RWPE2 (cell line): ENCODE measurements around the gene P2RY11.

Source experiments
- ATAC-seq: fragments of 200-7000 bp; cut with Tn5 transposase; 3 replicates; pipeline ENCODE4 v1.9.1; 2021; ENCODE audit warnings: low read depth
- DNase-seq: peaks from one replicate; pipeline ENCODE4 v3.0.0-alpha.2; 2020; ENCODE audit warnings: low spot score
- H3K27ac ChIP-seq: fragments of 450-650 bp; 2 replicates; pipeline ENCODE4 v1.5.1; 2017; ENCODE audit warnings: mild to moderate bottlenecking; ENCODE audit not compliant: poor library complexity, severe bottlenecking
- H3K27me3 ChIP-seq: fragments of 250-450 bp; sonication (Bioruptor Pico); 2 replicates; pipeline ENCODE4 v1.5.1; 2021; ENCODE audit warnings: mild to moderate bottlenecking, moderate library complexity; ENCODE audit not compliant: insufficient read depth, poor library complexity, severe bottlenecking
- H3K36me3 ChIP-seq: fragments of 250-450 bp; sonication (Bioruptor Pico); 2 replicates; pipeline ENCODE4 v1.5.1; 2020; ENCODE audit warnings: low read depth, mild to moderate bottlenecking, moderate library complexity
- H3K4me1 ChIP-seq: fragments of 250-450 bp; sonication (Bioruptor Pico); 2 replicates; pipeline ENCODE4 v1.5.1; 2021; ENCODE audit warnings: mild to moderate bottlenecking, moderate library complexity; ENCODE audit not compliant: insufficient read depth, poor library complexity, severe bottlenecking
- H3K4me3 ChIP-seq: fragments of 250-450 bp; sonication (Bioruptor Pico); 2 replicates; pipeline ENCODE4 v1.5.1; 2021; ENCODE audit warnings: mild to moderate bottlenecking, moderate library complexity; ENCODE audit not compliant: severe bottlenecking
- H3K9me3 ChIP-seq: fragments of 250-450 bp; sonication (Bioruptor Pico); 2 replicates; pipeline ENCODE4 v1.5.1; 2021; ENCODE audit warnings: mild to moderate bottlenecking, moderate library complexity; ENCODE audit not compliant: severe bottlenecking
- TF ChIP-seq, protein P1 (sequence below): fragments of 450-650 bp; IDR thresholded peaks from one replicate; pipeline ENCODE4 v1.5.1; 2017; ENCODE audit warnings: mild to moderate bottlenecking, moderate library complexity; ENCODE audit not compliant: poor library complexity, severe bottlenecking

P2RY11 gene

DNA sequence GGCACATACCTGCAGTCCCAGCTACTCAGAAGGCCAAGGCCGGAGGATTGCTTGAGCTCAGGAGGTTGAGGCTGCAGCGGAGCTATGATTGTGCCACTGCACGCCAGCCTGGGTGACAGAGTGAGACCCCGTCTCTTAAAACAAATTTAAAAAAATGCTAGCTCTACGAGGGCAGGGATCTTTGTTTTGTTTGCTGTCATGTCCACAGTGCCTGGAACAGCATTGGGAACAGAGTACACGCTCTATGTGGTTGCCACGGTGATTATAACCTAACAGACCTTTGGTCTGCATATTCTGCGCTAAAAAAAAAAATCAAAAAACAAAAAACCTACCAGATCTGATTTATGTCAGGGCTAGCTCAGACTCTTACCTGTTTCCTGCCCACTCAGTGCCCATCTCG, 27.6 kb upstream of the P2RY11 start:
- ATAC-seq: no peak
- TF ChIP-seq, protein P1, sequence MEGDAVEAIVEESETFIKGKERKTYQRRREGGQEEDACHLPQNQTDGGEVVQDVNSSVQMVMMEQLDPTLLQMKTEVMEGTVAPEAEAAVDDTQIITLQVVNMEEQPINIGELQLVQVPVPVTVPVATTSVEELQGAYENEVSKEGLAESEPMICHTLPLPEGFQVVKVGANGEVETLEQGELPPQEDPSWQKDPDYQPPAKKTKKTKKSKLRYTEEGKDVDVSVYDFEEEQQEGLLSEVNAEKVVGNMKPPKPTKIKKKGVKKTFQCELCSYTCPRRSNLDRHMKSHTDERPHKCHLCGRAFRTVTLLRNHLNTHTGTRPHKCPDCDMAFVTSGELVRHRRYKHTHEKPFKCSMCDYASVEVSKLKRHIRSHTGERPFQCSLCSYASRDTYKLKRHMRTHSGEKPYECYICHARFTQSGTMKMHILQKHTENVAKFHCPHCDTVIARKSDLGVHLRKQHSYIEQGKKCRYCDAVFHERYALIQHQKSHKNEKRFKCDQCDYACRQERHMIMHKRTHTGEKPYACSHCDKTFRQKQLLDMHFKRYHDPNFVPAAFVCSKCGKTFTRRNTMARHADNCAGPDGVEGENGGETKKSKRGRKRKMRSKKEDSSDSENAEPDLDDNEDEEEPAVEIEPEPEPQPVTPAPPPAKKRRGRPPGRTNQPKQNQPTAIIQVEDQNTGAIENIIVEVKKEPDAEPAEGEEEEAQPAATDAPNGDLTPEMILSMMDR: no peak
- Histone ChIP-seq H3K27me3 (no peaks in the 10 kb centered on the region), H3K4me3 (no peak overlapping the region), H3K9me3 (no peaks in the 10 kb centered on the region), H3K27ac (no peak overlapping the region), H3K36me3 (no peaks in the 10 kb centered on the region), H3K4me1 (no peaks in the 10 kb centered on the region)
- DNase-seq: no peak

GRCh38 chr19:10084803-10085202, 26.7 kb upstream of the P2RY11 start:
- no peaks in the 10 kb centered on the region for H3K4me1 ChIP-seq
- H3K27ac ChIP-seq: no peak overlapping the region
- DNase-seq (no peak), ATAC-seq (no peak)
- TF ChIP-seq, protein P1: no peak
- H3K36me3 ChIP-seq: peaks cover 8% of the 10 kb centered on the region; the same call in 1 of the 2 replicates
- H3K27me3 ChIP-seq: no peaks in the 10 kb centered on the region
- no peaks in the 10 kb centered on the region for H3K9me3 ChIP-seq
- H3K4me3 ChIP-seq: no peak overlapping the region

- Histone ChIP-seq H3K4me1 (no peaks in the 10 kb centered on the region), H3K27me3 (no peaks in the 10 kb centered on the region), H3K36me3 (peaks cover 17% of the 10 kb centered on the region; the same call in 1 of the 2 replicates), H3K9me3 (no peaks in the 10 kb centered on the region), H3K27ac (peak within 1 kb of the TSS; percentile 39), H3K4me3 (peak within 1 kb of the TSS; percentile 71)
- DNase-seq: no peak
- TF ChIP-seq, protein P1: no peak
- ATAC-seq: peak; percentile 93
These were observed 25.6 kb upstream of the P2RY11 start, which contains the start of gene SHFL for GRCh38 chr19:10085641-10086590. Gene SHFL, plus strand, starts transcription at chr19:10086317. Its CDS starts 111 bp downstream, at chr19:10086428.

GRCh38 chr19:10086591-10087192, 24.8 kb upstream of the P2RY11 start:
- H3K4me1 ChIP-seq: no peaks in the 10 kb centered on the region
- no peaks in the 10 kb centered on the region for H3K9me3 ChIP-seq
- TF ChIP-seq, protein P1: no peak
- H3K36me3 ChIP-seq: peaks cover 17% of the 10 kb centered on the region
- peak overlapping the region; percentile 71 for H3K4me3 ChIP-seq
- peak overlapping the region; percentile 39 for H3K27ac ChIP-seq
- ATAC-seq (no peak), DNase-seq (no peak)
- H3K27me3 ChIP-seq: no peaks in the 10 kb centered on the region
